Effector CD8-positive, alpha-beta T cell (primary cell): ENCODE results near the gene CORO7.

Experiments
- DNase-seq: peaks from one replicate; lab custom pipeline; 2025; lab: John Stamatoyannopoulos, UW

The CORO7 gene

DNA sequence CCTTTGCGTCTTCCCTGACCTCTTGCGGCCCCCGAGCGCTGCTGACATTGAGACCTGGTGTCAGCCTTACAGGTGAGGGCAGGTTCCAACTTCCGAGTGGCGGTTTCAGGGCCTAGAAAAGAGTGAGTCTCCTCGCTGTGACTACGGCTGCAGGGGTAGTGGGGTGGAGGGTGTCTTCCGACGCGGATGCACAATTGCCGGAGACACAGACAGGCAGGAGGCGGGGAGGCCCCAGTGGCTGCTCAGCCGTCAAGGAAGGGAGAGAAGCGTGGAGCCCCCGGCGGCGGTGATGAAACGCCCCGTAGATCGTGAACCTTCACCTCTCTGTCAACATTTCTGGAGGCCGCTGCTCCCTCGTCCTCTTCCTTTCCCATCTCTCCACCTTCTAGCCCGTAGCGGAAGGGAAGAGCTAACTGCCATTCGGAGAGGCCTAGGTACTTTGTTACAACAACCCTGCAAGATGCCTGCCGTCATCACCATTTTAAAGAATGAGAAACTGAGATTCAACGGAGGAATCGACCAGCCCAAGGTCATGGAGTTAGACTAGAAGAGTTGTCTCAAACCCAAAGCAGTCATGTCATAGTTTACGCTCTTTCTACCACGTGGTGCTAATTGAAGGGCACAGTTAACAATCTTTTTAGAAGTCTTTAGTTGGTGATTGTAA is 9.8 kb upstream of the CORO7 start:
- DNase-seq, result no peak

DNA sequence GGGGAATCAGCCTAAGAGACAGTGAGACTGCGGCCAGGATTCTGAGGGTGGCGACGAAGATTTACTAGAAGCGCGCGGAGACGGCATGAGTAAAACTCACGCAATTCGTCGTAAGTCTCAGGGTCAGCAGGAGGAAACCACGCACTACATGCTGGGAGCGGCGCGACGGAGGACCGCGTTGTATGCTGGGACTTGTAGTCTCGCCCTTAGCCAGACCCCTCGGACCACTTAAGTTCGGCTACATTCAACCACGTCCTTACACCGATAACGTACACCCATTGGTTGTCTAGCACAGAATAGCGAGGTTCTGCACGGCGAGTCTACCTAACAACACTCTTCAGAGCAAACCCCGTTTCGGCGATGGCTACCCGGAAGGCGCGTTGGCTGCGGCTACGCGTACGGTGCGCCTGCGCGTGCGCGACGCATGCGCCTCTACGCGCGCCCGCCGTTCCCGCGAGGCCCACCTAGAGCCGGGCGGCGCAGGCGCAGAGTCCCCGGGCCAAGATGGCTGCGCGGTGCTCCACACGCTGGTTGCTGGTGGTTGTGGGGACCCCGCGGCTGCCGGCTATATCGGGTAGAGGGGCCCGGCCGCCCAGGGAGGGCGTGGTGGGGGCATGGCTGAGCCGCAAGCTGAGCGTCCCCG is 9.1 kb upstream of the CORO7 start, which contains the start of gene DNAJA3:
Gene DNAJA3 (plus strand): TSS at position 491 of the 643 bp plus-strand sequence. CDS start 14 bp downstream, at position 505.
- DNase-seq, result peak; percentile 87

DNA sequence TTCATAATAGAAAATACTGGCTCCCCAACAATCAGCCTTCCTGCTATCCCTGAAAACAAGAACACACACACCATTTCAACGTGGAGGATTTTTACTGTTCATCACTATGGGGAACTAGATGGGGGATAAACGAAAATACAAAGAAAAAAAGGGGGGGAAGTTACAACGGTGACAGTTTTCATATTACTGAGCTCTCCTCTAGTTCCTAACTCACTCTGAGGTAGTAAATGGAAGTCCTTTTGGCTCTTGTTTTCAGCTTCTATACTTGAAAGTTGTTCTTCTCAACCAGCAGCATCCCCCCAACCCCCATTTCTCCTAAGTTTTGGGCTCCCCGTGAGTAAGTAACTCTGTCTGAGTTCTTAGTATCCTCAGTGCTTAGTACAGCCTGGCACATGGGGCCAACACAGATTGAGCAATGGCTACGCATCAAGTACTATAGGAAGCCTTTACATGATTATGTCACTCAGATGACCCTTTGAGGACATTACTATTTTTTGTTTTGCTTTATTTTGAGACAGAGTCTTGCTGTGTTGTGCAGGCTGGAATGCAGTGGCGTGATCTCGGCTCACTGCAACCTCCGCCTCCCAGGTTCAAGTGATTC is 4.2 kb upstream of the CORO7 start:
- DNase-seq, result no peak

DNA sequence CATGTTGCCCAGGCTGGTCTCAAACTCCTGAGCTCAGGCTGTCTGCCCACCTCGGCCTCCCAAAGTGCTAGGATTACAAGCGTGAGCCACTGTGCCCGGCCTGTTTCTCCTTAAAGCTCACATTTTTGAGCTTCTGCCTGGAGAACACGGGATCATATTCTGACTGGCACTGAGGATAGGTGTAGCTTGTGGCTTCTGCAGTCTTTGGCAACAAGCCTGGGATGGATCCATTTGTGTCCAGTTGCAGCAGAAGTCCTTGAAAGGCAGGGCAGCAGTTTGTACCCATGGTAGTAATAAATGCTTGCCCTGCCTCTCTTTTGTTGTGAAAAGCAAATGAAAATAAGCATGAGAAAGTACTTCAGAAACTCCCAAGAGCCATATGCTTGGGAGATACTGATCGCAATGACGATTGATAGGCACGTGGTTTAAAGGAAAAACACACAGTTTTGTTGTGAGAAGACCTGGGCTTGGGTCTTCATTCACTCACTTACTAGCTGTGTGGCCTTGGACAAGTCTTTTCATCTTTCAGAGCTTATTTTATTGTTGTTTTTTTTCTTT is 3.1 kb upstream of the CORO7 start:
- DNase-seq, result no peak

DNA sequence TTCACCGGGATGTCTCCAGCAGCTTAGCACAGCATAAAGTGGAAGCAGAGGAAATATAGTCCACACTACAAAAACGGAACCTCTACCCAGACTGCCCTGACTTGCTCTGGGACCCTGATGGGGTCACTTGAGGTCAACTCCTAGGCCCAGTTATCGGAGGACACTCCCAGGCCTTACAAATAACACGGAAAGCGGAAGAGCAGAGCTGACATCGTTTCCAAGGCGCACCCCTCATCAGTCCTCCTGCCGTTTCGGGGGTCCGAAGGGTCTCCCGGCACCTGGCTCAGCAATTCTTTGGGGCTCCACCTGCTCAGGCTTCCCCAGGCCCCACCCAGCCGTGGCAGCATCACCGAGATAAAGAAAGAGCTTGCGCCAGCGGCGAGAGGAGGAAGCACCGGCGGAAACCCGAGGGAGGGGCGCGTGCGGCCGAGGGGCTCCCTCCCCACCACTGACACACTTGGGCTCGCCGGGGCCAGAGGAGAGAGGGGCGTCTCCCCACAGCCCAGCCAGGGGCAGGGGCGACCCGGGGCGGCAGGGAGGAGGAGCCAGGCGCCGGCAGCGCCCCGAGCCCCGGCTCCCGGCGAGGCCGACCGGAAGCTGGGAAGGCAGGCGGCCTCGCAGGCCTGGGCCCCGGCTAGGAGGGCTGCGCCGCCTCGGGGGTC is 727 bp downstream of the CORO7 start:
- DNase-seq, result peak; percentile 32

DNA sequence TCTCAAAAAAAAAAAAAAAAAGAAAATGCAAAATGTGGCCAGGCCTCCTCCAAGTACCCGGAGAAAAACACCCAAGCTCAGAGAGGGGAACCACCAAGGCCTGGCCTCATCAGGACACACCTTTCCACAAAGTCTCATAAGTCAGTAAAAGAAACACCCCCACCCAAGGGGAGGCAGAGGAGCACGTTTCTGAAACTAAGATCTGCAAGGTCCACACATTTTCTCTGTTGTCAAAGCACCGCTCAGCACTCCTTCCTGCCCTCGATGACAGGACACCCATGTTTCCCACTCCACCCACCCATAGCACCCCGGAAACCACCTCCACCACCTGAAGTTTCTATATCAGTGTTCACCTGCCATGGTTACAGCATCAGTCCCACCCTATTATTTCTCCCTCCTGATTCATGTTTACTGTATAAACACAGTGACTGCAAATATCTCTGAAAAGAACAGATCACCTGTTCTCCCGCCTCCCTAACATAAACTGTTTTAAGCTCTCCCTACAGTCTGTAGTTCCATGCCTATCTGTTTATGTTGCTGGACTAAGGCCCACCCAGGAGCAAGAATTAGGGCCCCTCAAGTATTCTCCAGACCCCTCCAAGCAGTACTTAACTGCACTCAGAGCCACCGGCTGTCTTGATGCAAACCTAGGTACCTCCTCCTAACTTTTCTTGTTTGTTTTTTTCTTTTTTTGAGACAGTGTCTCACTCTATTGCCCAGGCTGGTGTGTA is 2.0 kb downstream of the CORO7 start:
- DNase-seq, result peak; percentile 59

DNA sequence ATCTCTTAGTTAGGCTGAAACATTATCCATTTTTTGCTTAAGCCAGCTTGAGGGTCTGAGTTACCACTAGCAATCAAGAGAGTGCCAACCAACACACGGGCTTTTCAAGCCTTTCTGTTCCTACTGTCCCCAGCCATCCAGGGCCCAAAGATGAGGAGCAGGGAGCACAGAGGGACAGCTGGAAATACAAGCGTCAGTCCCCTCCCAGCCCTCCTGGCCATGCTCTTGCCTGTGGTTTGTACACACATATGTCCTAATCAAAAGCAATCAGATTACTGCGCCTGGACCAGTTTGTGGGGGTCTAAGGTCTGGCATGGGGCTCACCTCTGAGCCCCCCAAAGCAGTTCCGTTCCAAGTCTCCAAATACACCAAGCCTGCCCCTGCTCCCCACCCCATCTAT is 3.5 kb downstream of the CORO7 start:
- DNase-seq, result no peak

DNA sequence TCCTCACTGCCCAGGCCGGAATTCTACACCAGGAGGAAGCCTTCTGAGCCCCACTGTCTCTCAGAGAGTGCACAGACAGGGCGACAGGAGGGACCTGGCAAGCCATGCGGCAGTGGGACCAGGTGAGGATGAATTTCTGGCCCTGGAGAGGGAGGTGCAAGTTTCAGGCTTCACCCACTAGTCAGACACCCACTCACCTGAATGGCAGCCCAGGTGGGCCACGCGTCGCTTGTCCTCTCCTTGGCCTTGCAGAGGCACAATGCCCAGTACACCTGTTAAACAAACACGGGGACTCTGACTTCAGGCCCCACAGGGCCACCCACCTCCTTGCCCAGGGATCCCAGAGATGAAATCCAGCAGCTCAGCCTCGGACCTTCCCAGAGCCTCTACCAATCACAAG is 4.2 kb downstream of the CORO7 start:
- no peak for DNase-seq

DNA sequence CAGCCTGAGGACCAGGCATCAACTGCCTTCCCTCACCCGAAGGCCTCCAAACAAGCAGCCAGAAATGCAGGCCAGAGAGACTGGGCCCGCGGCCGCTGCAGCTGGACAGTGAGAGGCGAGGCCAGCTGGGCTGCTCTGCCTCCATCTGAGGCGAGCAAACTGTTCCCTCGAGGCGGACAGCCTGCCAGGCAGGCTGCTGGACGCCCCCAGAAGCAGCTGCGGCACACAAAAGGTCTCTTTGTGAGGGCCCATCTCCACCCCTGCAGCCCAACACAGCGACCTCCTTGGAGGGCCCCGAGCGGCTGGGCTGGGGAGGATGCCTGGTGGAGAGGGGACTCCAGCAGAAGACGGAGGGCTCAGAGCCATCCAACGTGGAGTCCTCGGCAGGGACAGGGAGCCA is 4.7 kb downstream of the CORO7 start:
- no peak for DNase-seq

DNA sequence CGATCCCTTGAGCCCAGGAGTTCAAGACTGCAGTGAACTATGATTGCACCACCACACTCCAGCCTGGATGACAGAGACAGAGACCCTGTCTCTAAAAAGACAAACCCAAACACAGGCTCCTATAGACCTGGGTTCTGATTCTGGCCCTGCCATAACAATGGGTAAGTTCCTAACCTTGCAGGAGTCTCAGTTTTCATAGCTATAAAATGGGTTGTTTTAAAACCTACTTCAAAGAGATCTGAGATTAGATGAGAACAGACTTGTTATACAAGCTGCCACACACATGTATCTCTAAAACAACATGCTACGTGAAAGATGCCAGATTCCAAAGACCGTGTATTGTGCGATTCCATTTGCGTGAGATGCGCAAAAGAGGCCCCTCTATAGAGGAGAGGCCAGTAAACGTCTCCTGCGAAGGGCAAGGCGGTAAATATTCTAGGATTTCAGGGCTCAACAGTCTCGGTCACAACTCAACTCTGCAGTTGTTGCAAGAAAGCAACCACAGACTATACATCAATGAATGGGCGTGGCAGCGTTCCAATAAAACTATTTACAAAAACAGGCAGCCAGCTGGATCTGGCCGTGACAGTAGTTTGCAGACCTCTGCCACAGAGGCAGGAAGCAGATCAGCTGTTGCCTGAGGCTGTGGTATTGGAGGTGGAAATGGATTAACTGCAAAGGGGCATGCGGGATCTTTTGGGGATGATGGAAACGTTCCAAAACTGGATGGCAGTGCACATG is 5.9 kb downstream of the CORO7 start:
- DNase-seq, result no peak

DNA sequence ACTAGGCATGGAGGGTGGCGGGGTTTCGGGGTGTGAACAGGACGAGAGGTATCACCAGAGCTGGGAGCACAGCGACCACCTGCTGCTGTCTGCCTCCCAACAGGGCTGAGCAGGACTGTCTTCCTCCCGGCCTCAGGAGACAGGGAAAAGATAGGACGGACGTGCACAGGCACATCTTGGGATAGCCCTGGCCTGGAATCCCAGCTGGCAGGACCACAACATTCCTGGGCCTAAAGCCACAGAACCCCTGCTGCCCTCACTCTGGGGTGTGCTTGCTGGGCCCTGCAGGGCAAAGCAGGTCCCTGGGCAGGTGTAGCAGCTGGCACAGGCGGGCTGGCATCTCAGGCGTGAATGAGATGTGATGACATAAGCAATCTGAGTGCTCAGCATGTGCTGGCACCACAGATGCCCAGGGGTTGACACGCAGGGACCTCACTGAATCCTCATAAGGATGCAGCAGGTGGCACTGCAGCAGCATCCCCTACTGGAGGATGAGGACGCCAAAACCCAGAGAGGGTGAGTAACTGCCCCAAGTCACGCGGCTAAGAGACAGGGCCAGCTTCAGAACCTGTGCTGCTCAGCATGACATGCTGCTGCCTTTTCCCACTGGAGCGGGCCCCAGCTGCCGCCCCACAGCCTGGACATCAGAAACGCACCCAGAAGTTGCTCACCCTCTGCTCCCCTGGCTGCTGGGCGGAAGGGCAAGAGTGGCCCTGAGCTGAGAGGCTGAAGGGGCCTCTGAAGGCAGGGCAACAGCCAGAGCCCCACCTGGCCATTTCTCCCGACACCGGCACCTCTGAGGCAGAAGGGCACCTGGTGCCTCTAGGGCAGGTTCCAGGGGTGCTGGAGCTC is 7.1 kb downstream of the CORO7 start:
- no peak for DNase-seq

DNA sequence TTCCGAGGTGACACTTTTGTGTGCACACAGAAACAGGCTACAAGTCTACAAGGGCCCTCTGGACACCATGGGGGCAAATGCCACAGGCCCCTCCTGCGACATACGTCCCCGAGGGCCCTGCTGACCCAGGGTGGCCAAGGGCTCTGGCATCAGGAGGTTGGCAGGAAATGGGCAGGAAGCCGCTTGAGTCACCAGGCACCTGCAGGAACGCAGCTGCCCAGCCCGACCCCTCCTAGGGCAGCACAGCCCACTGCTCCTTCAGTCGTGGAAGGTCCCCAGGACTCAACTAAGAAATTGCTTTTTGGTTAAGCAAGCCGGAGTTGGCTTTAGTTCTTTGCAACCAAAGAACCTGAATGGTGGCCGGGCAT is 8.1 kb downstream of the CORO7 start:
- DNase-seq, result no peak

DNA sequence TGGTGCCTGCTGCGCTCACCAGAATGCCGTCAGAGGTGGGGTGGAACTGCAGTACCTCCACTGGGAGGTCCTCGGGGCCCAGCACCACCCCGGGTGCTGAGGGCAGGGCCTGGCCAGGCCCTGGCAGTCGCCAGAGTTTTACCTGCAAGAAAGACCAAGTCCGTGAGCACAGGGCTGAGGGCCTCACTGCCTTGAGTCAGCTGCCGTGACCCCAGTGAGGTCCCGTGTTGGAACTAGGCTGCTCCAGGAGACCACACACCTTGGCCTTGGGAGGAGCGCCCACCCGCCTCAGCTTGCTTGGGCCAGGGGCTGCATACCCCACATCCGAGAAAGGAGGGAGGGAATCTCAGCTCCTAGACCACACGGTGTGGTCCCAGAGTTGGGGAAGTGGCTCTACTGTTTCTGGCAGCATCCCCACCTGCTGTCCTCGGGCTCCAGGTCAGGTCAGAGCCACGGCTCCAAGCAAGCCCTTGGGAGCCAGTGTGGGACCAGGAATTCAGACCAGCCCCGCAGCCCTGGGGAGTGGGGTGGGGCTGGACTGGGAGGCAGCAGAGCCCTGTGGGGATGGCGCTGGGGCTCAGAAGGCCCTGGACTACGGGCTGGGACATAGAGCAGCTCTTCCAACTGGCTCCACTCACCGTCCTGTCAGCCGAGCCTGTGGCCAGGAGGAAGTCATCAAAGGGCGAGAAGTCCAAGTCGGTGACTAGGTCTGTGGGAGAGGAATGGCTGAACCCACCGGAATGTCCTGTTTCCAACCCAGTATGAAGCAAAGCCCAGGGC is 8.7 kb downstream of the CORO7 start:
- DNase-seq, result no peak

DNA sequence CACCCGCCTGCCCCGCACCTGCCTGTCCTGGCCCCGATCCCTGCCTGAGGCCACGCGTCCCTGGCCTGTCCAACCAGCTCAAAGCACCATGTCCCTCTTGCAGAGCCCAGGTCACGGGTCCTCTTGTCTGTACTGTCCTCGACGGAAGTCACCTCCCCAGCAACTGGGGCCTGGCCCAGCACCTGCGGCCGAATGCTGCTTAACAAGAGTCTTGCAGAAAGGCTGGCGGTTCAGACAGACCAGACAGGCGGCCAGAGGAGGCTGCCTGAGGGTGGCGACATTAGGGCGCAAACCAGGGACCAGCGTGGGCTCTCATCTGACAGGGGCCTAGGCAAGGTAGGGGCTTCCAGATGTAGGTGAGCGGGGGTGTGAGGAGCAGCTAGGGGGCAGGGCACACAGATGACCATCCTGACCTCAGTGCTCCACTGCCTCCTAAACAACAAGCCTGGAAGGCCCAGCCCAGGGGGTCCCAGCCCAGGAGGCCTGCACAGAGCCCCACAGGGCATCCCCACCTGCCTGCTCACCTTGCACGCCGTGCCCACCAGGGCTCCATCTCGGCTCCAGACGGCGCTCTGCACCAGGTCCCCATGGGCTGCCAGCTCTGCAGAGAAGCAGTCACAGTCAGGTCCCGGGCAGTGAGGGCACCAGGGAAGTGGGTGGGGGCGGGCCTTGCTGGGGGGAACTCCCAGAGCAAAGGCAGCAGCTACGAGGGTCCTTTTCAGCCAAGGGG is 11.3 kb downstream of the CORO7 start:
- no peak for DNase-seq

DNA sequence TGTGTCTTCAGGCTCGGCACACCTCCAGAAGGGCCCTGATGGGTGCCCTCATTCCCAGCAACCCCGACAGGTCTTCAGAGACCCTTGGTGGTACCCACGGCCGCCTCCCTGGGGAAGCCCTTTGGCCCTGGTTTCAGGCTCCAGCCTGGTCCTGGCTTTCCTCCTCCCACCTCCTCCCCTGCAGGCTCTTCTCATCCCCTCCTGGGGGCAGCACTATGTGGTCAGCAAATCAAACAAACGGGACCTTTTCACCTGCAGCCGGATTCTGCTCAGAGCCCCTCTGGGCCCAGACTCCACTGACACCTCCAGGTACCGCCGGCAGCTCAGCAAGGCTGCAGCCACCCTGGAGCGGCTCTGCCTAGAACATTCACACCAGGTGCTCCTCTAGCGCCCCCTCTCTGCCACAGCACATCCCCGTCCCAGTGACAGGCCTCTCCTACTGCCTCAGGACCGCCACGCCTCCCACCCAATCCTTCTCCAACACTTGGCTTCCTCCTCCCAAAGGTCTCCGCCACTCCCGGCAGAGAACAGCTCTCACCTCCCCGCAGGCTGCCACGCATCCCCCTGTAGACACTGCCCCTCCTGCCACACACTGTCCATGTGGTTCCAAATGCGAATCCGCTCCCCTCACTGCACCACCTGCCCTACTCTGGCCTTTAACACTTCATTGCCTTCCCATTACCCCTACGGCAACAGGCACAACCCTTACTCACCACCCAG is 12.0 kb downstream of the CORO7 start:
- DNase-seq, result peak; percentile 22

DNA sequence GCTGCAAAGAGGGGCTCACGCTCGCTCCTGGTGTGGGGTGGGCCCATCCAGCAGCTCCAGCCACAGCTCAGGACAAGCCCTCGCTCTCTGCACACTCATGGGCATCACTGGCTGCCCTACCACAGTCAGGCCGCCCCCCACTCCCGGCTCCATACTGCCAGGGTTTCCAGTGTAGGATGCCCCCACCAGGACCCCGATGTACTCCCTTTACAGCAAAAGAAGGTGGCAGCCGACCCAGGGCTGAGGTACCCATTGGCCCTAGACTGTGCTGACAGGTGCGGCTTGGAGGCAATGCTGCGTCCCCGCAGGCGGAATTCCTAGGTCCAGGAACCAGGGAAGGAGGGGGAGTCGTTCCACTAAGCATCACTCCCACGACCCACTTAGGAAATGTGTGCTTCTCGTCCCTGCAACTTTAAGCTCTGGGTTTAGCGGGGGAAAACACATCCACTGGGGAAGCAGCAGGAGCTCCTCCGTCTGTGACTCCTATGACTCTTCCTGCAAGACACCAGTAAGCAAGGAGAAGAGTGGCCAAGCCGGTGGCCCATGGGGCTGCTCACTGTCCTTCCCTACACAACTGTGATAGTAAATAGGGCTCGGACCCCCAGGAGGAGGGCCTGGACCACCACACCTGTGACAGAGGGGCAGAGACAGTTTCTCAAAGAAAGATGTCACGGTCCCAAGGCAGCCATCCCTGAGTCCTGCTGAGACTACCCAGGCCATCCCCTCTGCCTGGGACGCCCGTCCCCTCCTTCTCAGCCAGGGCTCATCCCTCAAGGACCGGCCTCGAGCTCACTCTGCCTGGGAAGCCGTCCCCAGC is 13.1 kb downstream of the CORO7 start:
- DNase-seq, result no peak

DNA sequence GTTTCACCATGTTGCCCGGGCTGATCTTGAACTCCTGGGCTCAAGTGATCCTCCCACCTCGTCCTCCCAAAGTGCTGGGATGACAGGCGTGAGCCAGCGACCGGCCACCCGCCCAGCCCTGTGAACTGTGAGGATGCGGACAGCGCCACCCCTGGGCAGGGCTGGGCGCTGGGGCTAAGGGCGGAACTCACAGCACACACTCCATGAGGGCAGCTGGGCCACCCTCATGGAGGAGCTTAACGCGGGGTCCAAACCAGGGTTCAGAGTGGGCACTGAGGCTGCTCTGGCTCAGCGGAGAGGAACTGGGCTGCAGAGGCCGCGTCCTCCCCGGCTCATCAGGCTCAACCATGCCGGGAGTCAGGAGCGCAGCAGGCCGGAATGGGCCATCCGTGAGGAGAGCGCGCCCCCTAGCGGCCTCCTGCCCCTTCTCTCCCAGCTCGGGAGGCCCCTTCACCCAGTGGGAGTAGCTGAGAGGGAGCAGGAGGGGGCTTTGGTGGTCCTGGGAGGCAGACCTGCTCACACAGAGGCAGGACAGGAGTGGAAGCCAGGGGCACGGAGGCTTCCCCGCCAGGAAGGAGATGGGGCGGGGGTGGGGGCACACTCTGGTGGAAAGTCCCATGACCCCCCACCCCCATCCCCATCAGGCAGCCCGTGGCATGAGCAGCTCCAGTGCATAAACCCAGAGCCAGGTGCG is 13.8 kb downstream of the CORO7 start:
- peak; percentile 60 for DNase-seq
